ENCODE data around the gene AMPD2.
A peak's percentile ranks its signal among the peaks of the same experiment; 100 is the strongest.
"Not testable (repeated sequence)": the region's sequence is repeated elsewhere in the genome, so short reads cannot be mapped to it uniquely, and the experiment has no call there.

AMPD2 gene

GRCh38 chr1:109653306-109653705 lies 33.7 kb downstream of the AMPD2 start:
- no peak for DNase-seq

- DNase-seq = no peak
Measured at GRCh38 chr1:109654519-109654918, 34.9 kb downstream of the AMPD2 start.

GRCh38 chr1:109655615-109656519 lies 36.2 kb downstream of the AMPD2 start, which contains the start of gene GSTM4:
GSTM4 (plus strand) TSS chr1:109656099; CDS start chr1:109656390, 291 bp downstream.
- DNase-seq = peak; percentile 61

- no peak for DNase-seq
Measured at GRCh38 chr1:109657395-109657794, 37.8 kb downstream of the AMPD2 start.

- no peak for DNase-seq
Measured at GRCh38 chr1:109657970-109658369, 38.3 kb downstream of the AMPD2 start.

GRCh38 chr1:109658533-109659042 lies 39.0 kb downstream of the AMPD2 start:
- DNase-seq = no peak

- no peak for DNase-seq
Measured at GRCh38 chr1:109659145-109659544, 39.5 kb downstream of the AMPD2 start.

- DNase-seq = no peak
Measured at GRCh38 chr1:109659997-109660690, 40.5 kb downstream of the AMPD2 start.

- DNase-seq = not testable (repeated sequence)
Measured at GRCh38 chr1:109660691-109661026, 41.0 kb downstream of the AMPD2 start.

GRCh38 chr1:109661391-109661790 lies 41.8 kb downstream of the AMPD2 start:
- DNase-seq = no peak

- no peak for DNase-seq
Measured at GRCh38 chr1:109664671-109665070, 45.0 kb downstream of the AMPD2 start.

GRCh38 chr1:109667452-109668122 lies 48.0 kb downstream of the AMPD2 start, which contains the start of gene GSTM2:
GSTM2 (plus strand) TSS chr1:109668057; CDS start chr1:109668116, 59 bp downstream.
- peak; percentile 73 for DNase-seq

GRCh38 chr1:109668123-109668775 lies 48.6 kb downstream of the AMPD2 start:
- DNase-seq = no peak

- no peak for DNase-seq
Measured at GRCh38 chr1:109669246-109669948, 49.8 kb downstream of the AMPD2 start.

GRCh38 chr1:109669949-109670302 lies 50.3 kb downstream of the AMPD2 start:
- DNase-seq = not testable (repeated sequence)

- no peak for DNase-seq
Measured at GRCh38 chr1:109671067-109671466, 51.4 kb downstream of the AMPD2 start.

- DNase-seq = not testable (repeated sequence)
Measured at GRCh38 chr1:109673861-109674260, 54.2 kb downstream of the AMPD2 start.

- not testable (repeated sequence) for DNase-seq
Measured at GRCh38 chr1:109676683-109677381, 57.2 kb downstream of the AMPD2 start.

- no peak for DNase-seq
Measured at GRCh38 chr1:109677459-109677858, 57.8 kb downstream of the AMPD2 start.

- not testable (repeated sequence) for DNase-seq
Measured at GRCh38 chr1:109678637-109679036, 59.0 kb downstream of the AMPD2 start.

Measured in T1000 (cell line).